Stimulated activated CD4-positive, alpha-beta T cell treated with anti-CD3 and anti-CD28 coated beads, TNF-alpha, amount 100 ng/mL, for 24 hours (primary cell): ENCODE results near the gene GPR63.

ENCODE experiments used
- DNase-seq, 3 experiments: peaks; one replicate each; pipeline ENCODE4 v3.0.0-alpha.2; 2020; ENCODE audit warnings: low read depth in 3 of 3

GPR63 gene

GRCh38 chr6:96760153-96760687 is 77.1 kb downstream of the GPR63 start:
- no peak for DNase-seq

- no peak for DNase-seq
These were observed 82.2 kb downstream of the GPR63 start for GRCh38 chr6:96755096-96755495.

GRCh38 chr6:96749891-96750290 is 87.4 kb downstream of the GPR63 start:
- no peak for DNase-seq
